HL-60/S4 treated with phorbol 12-myristate 13-acetate at 8.2 ng/mL for 4 days and 3 days (cell line): ENCODE measurements around the gene FAM168A.

ENCODE experiments used
- in situ Hi-C: fragments of 300-500 bp; cut with MboI; formaldehyde crosslinking; loops from 2 replicates; pipeline ENCODE4 v1.15.0; 2022; ENCODE audit warnings: low sequenced_read_pairs

The FAM168A gene

DNA sequence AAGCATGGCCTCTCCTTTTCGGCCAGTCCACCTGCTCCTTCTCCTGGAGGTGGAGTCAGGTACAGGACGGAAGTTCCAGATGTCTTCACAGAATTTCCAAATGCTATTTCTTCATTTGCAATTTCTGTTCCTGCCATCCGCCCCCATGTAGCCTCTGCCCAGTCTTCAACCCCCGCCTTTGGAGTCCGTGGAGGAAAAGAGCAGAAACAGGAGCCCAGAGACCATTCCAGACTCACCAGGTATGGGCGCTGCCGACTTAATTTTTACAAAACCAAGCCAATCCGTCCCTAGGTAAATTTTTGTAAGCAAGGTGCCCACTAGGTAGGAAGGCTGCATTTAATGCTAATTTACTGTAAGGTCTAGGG lies 192.8 kb downstream of the FAM168A start:
- in situ Hi-C loops = loop anchor here (10.0 kb wide), 1 partner anchor 250 kb away; no protein-coding TSS in a partner anchor

DNA sequence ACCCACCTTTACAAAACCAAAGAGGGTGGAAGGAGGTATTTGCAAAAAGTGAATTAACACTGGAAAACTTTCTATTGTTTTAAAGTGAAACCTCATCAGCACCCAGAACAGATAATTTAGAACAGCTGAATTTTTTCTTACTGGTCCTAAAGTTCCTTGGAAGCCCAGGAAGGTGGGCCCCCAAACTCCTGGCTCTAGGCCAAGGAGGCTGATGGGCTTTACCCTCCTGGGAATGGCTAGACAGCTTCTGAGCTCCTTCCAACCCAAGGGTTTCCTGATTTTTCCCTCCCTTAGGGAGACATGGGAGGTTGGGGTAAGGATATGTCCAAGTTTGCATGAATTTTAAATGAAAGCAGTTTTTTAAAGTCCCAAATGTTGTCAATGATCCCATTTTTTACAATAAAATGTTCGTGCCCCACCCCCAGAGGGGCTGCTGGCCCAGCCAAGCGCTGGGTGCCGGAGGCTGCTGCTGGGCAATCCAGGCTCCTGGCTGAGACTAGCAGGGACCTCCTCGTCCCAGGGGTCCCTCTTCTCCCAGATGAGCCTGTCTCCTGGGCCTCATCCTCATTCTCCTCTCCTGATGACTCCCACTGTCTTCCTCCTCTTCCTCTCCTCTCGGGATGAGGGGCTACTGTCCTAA lies 193.3 kb downstream of the FAM168A start:
- in situ Hi-C loops = loop anchor here (10.0 kb wide), 1 partner anchor 250 kb away; no protein-coding TSS in a partner anchor

DNA sequence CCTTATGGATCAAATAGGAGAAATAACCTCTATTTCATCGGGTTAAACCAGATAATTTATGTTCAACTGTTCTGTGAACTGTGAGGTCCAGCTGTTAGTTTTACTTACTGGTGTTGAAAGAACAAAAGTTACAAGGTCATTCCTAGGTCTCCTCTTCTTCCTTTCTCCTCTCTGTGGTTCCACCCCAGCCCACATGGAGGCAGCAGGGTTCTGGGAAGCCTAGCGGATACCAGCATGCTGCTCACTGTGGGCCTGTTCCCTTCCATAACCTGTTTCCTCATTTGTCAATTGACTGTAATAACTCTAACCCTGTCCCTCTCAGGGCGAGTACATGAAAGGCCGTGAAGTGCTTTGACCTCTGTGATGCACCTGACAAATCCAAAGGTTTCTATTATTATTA lies 193.9 kb downstream of the FAM168A start:
- in situ Hi-C loops = loop anchor here (10.0 kb wide), 1 partner anchor 251 kb away; no protein-coding TSS in a partner anchor

DNA sequence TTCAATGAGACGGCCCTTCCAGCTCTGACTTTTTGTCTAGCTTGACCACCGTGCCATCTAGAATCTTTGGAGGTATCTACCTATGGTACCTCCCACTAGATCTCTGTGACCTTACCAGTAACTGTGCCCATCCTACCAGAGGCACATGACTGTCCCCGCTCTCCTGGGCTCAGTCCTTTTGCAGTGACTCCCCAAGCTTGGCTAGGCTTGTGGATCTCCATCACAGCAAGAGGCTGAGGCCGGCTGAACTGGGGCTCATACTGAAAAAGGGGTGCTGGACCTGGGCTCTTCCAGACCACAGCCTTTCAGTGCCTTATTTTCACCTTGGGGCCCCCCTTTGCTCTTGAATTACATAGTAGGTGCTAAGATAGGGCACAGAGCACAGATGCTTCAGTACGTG lies 194.4 kb downstream of the FAM168A start:
- in situ Hi-C loops = loop anchor here (10.0 kb wide), 1 partner anchor 251 kb away; no protein-coding TSS in a partner anchor

DNA sequence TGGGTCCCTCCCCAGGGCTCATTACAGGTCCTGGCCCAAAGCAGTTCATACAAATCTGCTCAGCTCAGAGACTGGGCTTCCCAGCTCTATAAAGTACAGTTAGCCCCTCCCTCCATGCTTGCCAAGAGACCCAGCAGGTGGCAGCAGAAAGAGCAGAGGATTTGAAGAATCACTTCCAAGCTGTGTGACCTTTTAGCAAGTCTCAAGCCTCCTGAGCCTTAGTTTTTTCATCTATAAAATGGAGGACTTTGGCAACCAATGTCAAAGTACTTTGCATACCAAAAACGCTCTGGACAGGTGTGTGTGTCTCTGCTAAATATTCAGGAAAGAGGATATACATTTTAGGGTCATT lies 195.1 kb downstream of the FAM168A start:
- in situ Hi-C loops = loop anchor here (10.0 kb wide), 1 partner anchor 252 kb away; no protein-coding TSS in a partner anchor

DNA sequence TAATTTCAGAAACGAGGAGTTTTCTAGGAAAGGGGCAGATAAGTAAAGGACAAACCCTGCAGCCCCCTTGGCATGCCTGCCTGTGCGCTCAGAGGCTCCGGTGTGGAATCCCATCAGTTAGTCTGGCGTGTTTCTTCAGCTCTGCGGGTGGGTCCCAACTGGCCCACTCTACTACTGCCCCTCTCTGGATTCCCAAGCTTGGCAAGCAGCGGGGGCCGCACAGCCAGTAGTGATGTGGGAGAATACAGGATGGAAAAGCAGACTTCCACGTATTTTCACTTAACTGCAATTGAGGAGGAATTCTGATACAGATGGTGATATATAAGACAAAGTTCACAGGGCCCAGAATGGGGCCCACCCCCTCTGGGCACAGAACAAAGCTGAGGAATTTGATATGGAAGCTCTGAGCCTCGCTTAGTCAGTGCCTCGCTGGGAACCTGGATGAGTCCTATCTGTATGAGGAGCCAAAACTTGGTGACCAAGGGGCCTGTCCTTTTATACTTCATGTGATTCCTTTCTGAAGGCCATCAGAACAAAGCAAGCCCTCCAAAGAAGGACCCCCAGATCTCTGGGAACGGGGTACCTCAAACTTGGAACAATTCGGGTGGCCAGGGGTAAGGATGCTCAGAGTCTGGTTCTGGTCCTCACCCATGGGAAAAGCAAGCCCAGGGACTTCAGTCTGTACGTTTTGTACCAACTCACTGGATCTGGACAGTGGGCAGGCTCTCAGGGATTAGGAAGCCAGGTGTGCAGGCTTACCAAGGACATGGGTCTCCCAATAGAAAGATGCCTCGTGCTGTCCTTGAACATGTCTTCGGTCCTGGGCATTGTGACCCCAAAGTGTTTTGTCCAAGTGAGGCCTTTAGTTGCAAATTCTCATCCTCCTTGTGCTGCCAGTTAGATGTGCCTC lies 195.7 kb downstream of the FAM168A start:
- in situ Hi-C loops = loop anchor here (10.0 kb wide), 1 partner anchor 253 kb away; no protein-coding TSS in a partner anchor

DNA sequence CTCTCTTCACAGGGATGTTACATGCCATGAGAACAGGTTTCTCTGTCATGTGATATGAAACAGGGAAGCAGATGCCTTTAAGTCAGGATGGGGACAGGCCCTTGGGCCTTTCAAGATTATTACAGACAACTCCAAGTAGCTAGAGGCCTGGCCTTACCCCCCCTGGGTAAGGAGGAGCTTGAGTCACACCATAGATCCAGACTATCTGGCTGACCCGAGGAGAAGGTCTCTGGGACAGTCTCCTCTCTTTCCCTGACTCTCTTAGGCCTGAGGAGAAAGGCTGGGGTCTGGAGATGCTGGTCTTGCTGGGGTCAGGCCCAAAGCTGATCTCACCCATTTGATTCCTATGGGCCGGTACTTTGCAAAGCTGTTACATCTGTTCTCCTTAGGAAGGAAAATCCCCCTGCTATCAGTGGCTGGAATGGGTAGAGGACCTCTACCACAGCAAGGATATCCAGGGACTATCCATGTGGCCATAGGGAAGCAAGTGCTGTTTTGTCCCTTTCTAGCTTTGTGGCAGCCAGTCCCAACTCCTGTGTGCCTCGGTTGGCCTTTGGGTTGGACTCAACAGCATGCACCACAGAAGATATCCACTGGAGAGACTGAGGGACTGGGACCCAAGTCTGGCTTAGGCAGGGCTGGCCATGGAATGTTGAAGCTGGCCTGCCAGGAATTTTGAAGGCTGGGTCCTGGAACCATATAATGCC lies 196.5 kb downstream of the FAM168A start:
- in situ Hi-C loops = loop anchor here (10.0 kb wide), 1 partner anchor 253 kb away; no protein-coding TSS in a partner anchor

DNA sequence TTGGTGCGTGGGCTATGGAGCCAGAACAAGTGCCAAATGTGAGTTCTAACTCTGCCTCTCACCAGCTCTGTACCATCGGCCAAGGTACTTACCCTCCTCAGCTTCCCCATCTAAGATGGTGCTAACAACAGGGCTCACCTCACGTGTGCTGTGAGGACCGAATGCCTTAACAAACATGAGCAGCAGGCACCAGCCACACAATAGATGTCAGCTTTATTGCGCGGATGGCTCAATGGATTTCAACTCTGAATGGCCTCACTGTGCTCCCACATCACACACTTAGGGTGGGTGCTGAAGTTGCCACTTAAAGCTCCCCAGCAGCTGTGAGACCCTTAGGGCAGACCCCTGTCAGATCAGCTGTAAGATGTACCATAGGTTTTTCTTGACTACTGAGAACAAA lies 197.6 kb downstream of the FAM168A start:
- in situ Hi-C loops = loop anchor here (10.0 kb wide), 1 partner anchor 255 kb away; no protein-coding TSS in a partner anchor

DNA sequence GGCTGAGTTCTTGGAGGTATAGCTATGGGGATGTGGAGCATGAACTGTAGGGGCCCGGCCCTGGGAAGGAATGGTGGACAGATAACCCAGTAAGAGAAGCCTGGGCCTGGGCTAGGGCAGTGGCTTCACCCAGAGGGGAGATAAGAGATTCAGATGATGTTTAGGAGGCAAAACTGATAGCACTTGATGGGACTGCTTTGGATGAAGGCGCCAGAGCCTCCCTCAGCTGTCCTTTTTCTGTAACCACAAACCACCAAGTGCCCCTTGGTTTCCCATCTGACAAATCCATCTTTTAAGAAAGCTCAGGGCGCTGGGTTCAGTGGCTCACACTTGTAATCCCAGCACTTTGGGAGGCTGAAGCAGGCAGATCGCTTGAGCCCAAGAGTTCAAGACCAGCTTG lies 198.3 kb downstream of the FAM168A start:
- in situ Hi-C loops = loop anchor here (10.0 kb wide), 1 partner anchor 255 kb away; no protein-coding TSS in a partner anchor

DNA sequence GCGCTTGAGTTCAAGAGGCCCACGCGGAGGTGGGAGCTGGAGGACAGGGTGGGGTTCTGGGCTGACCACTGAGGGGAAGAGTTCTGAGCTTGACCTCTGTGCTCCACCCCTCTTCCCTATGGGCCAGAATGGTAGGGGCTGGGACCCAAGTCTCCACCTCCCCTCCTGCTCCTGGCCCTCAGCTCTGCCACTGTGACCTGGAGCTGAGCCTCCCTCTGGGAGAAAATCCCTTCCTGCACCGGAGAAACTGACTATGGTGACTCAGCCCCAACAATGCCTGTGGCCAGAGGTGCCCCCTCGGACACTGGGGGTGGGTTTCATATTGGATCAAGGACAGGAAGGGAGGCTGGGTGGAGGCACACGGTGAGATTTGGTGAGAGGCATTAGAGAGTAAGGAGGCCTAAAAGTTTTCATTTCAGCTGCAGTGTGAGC lies 198.7 kb downstream of the FAM168A start:
- in situ Hi-C loops = no loop called here

DNA sequence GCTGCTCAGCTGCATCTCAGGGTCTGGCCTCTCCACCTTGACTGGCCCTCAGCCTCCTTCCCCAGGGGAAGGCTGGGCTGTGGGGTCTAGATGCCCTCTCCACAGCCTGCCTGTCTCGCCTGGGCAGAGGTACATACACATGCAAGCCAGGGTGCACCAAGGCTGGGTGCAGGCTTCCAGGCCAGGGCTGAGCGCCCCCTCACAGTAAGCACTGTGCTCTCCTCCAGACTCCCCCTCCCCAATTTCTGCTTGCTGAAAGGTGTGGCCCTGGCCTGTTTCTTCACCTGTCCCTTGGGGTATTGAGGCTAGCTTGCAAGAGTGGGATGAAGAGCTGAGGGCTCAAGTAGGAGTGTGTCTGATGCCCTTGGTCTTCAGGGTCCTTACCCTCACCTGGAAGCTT lies 199.2 kb downstream of the FAM168A start:
- in situ Hi-C loops = no loop called here

DNA sequence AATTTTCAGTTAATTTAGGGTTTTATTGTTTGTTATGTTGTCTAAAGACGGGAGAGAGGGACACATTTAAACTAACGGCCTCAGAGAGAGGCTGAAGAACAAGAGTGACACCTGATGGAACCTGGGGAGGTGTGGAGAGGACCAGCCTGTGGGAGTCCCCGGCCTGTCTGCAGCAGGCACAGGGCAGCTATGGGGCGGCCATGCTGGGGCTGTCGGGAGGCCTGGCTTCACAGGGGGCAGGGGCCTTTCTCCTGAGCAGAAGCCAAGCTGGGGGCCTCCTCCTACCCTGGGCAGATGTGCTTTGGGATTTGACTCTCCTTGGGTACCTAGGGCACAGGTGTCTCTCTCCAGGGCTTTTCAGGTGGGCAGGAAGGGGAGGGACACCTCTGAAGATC lies 199.8 kb downstream of the FAM168A start:
- in situ Hi-C loops = no loop called here

DNA sequence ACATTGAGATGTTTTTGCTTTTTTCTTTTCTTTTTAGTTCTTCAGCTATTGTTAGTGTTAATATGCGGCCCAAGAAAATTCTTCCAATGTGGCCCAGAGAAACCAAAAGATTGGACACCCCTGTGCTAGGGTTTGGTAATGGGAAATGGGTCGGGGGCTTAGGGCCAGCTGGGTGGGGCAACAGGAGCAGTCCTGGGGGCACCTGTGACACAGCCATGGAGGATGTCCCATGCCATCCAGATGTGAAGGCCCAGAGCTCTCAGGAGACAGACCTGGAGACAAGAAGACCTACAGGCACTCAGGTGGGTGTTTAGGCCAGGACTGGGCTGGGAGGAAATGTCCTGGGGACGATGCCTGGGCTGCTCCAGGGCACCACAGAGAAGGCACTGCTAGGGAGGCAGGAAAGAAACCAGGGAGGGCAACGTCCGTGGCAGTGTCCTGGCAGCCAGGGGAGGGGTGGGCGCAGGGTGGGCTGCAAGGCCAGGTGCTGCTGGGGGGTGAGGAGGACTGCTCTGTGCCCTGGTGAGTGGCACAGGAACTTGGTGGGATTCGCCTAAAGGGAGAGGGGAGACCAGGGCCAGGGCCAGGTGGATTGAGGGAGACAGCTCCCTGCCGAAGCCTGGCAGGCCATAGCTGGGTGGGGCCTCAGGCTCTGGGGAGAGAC lies 200.3 kb downstream of the FAM168A start:
- in situ Hi-C loops = no loop called here

DNA sequence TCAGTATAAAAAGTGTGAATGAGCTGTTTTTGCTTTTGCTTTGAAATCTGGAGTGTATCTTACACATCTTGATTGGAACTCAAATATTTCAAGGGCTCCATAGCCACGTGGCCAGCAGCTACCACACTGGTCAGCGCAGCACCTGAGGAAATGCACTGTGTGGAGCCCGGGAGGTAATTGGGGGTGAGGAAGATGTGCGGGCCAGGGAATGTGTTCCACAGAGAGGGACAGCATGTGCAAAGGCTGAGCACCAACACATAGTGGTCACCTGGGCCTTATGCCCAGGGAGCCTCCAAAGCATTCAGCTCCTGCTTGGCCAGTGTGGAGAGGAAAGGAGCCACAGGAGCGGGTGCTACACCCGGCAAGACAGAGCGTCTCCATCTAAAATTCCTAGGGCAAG lies 200.9 kb downstream of the FAM168A start:
- in situ Hi-C loops = no loop called here

DNA sequence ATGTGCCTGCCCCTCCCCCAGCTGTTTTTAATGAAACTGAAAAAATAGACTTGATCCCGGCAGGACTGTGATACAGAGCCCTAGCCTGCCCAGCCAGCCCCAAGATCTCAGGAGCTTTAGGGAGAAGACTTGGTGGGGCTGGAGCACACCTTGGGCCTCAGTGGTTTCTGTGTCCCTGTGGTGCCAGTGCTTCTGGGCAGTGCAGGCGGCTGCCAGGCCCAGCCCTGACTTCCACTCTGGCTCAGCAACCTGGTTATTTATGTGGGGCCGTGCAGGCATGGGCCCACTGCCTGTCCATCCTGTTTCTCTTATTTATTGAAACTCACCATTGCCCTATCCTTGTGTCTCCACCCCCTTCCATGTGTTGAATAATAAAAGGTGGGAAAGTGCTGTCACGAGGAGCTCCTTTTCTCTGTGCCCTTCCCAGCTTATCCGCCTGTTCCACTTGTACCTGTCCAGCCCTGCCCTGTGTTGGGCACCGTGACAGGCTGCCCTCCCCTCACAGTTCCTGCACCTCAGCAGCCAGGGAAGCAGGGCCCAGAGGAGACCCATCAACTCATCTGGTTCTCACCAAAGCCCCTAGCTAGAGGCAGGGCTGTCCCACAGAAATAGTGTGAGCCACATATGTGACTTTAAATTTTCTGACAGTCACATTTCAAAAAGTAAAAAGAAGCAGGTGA lies 201.5 kb downstream of the FAM168A start:
- in situ Hi-C loops = no loop called here

DNA sequence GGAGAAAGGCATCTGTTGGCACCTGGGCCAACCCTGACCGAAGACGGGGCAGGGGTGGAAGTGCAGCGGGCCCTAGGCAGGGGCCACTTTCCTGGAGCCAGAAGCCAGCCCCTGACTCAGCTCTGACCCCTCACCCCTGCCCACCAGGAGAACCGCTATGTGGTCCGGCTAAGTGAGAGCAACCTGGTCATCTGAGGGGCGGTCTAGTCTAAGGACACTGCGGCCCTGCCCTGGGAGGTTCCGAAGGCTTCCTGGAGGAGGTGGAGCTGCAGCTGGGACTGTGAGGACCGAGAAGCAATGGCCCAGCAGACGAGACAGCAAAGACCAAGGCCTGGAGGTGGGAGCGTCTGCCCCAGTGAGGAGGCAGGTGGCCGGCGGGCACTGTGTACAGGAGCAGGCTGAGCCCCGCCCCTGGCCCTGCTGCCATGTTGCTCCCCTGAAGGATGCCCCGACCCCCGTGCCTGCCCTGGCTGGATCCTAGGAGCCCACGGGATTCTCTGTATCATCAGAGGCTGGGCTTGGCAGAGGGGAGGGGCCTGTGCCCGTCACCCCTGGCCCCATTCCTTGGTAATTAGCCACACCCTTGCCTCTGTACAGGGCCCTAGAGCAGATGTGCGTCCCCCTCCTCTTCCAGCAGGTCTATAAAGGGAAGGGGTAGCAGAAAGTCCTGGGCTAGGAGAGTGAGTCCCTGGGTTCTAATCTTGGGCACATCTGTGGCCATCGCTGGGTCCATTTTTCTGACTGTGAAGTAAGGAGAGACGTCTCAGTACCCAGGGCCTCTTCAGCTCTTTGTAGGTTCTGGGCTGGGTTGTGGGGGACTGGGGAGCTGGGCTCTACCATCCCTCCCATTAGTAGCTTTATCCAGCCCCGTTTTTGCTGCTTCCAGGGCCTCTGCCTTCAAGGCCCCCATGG lies 202.4 kb downstream of the FAM168A start:
- in situ Hi-C loops = no loop called here

DNA sequence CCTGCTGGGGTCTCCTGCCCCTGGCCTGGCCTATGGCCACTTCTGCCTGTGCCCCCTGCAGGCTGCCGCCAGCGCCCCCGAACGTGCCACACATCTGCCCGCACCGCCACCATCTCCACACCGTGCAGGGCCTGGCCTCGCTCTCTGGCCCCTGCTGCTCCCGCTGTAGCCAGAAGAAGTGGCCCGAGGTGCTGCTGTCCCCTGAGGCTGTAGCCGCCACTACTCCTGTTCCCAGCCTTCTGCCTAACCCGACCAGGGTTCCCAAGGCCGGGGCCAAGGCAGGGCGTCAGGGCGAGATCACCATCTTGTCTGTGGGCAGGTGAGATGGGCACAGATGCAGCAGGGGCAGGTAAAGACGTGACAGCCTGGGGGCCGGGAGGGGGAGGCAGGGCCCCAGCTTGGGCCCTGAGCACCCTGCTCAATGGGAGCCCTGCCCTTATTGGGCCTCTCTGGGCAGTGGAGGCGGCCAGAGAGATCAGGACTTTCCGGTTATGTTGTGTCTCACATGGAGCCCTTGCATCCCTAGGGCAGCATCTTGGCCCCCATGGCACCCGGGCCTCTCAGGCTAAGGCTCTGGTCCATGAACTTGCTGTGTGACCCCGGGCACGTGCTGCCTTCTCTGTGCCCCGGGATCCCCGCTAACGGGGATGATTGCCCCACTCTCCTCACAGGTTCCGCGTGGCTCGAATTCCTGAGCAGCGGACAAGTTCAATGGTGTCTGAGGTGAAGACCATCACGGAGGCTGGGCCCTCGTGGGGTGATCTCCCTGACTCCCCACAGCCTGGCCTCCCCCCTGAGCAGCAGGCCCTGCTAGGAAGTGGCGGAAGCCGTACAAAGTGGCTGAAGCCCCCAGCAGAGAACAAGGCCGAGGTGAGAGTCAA lies 203.3 kb downstream of the FAM168A start:
- in situ Hi-C loops = no loop called here
